Karpas-422 (cell line): ENCODE results near the gene AFF3. TPM values are rescaled to one million over a fixed set of nuclear protein-coding genes. Genes with fewer than 3 reads are reported as not detected.
"Not testable (repeated sequence)": the region's sequence is repeated elsewhere in the genome, so short reads cannot be mapped to it uniquely, and the experiment has no call there.

ENCODE experiments used
- DNase-seq: peaks from one replicate; pipeline ENCODE4 v3.0.0-alpha.2; 2015
- H2AFZ ChIP-seq: fragments of 200-600 bp; sonication (generic); 2 replicates; pipeline ENCODE4 v1.6.1; 2014; ENCODE audit warnings: antibody characterized with exemption, low read length, mixed read lengths
- H3K27ac ChIP-seq: fragments of 200-600 bp; sonication (generic); 2 replicates; pipeline ENCODE4 v1.5.1; 2014; ENCODE audit warnings: mild to moderate bottlenecking, low read length, moderate library complexity
- H3K27me3 ChIP-seq: fragments of 200-600 bp; sonication (generic); 2 replicates; pipeline ENCODE4 v1.6.1; 2014; ENCODE audit warnings: low read length, mixed read lengths
- H3K36me3 ChIP-seq: fragments of 200-600 bp; sonication (generic); 2 replicates; pipeline ENCODE4 v1.6.1; 2014; ENCODE audit warnings: low read length, mixed read lengths; ENCODE audit not compliant: insufficient read depth
- H3K4me1 ChIP-seq: fragments of 200-600 bp; sonication (generic); 2 replicates; pipeline ENCODE4 v1.6.1; 2014; ENCODE audit warnings: mild to moderate bottlenecking, low read length, mixed read lengths
- H3K4me2 ChIP-seq: fragments of 200-600 bp; sonication (generic); 2 replicates; pipeline ENCODE4 v1.6.1; 2014; ENCODE audit warnings: low read length, low read depth, mild to moderate bottlenecking; ENCODE audit not compliant: poor library complexity, severe bottlenecking
- H3K4me3 ChIP-seq: fragments of 200-600 bp; sonication (generic); 2 replicates; pipeline ENCODE4 v1.5.1; 2014; ENCODE audit warnings: mild to moderate bottlenecking, antibody characterized with exemption, low read length, mixed read lengths
- H3K79me2 ChIP-seq: fragments of 200-600 bp; sonication (generic); 2 replicates; pipeline ENCODE4 v1.6.1; 2014; ENCODE audit warnings: mild to moderate bottlenecking, low read length, mixed read lengths
- H3K9ac ChIP-seq: fragments of 200-600 bp; sonication (generic); 2 replicates; pipeline ENCODE4 v1.6.0; 2014; ENCODE audit warnings: low read length
- H3K9me2 ChIP-seq: fragments of 200-600 bp; sonication (generic), shearing (Covaris generic); replicated peaks from 2 replicates; pipeline ENCODE4 v1.6.0; 2014; ENCODE audit warnings: mild to moderate bottlenecking, low read length, moderate library complexity; ENCODE audit not compliant: insufficient read depth
- H3K9me3 ChIP-seq: fragments of 300-700, 200-600 bp; sonication (generic); 2 replicates; pipeline ENCODE4 v1.6.1; 2014; ENCODE audit warnings: low read length, mixed read lengths
- H4K20me1 ChIP-seq: fragments of 200-600 bp; sonication (generic); 2 replicates; pipeline ENCODE4 v1.6.1; 2014; ENCODE audit warnings: mild to moderate bottlenecking, antibody characterized with exemption, low read length, low read depth; ENCODE audit not compliant: insufficient read depth
- total RNA-seq: library from RNA; depleted of rRNA; stranded (reverse); fragments of >200 nt; shearing (Covaris generic); gene quantifications from 2 replicates; pipeline ENCODE4 v1.2.3, GENCODE V29; 2014; ENCODE audit warnings: low replicate concordance

AFF3 gene
- total RNA-seq, 1 experiment from 2014 or later: 99.7 TPM

GRCh38 chr2:99753505-99753904, 388.9 kb downstream of the AFF3 start:
- Histone ChIP-seq H3K4me3 (no peak overlapping the region), H3K27me3 (no peaks in the 10 kb centered on the region), H3K4me2 (no peak overlapping the region), H3K79me2 (no peaks in the 10 kb centered on the region), H3K27ac (no peak overlapping the region), H3K9ac (no peak overlapping the region), H2AFZ (no peak overlapping the region), H3K4me1 (no peaks in the 10 kb centered on the region), H3K9me3 (no peaks in the 10 kb centered on the region), H3K9me2 (no peaks in the 10 kb centered on the region), H3K36me3 (no peaks in the 10 kb centered on the region), H4K20me1 (no peaks in the 10 kb centered on the region)
- no peak for DNase-seq

- Histone ChIP-seq H4K20me1 (no peaks in the 10 kb centered on the region), H3K27ac (no peak overlapping the region), H3K4me2 (no peak overlapping the region), H3K36me3 (no peaks in the 10 kb centered on the region), H2AFZ (no peak overlapping the region), H3K79me2 (no peaks in the 10 kb centered on the region), H3K4me3 (no peak overlapping the region), H3K9me2 (no peaks in the 10 kb centered on the region), H3K9ac (no peak overlapping the region), H3K27me3 (no peaks in the 10 kb centered on the region), H3K9me3 (no peaks in the 10 kb centered on the region), H3K4me1 (no peaks in the 10 kb centered on the region)
- no peak for DNase-seq
Measured at GRCh38 chr2:99748344-99748743, 394.0 kb downstream of the AFF3 start.

DNA sequence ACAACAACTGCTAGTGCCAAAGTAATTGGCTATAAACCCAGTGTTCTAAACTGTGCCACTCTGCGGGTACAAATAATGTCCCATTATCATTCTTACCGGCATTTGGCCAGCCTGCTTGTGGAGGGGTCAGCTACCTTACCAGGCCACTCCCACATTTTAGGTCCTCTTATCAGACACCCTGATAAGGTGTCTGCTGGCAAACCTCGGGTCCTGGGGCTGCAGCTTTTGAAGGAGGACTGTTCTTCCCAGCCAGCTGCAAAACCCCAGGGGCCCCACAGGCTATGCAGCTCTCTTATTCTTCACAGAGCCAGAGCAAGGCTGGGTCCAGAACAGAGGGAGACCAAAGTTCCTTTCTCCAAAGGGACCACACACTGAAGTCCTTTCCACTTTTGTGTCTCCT, 394.5 kb downstream of the AFF3 start:
- no peaks in the 10 kb centered on the region for H4K20me1 ChIP-seq
- no peak overlapping the region for H3K9ac ChIP-seq
- H3K27ac ChIP-seq: no peak overlapping the region
- H3K36me3 ChIP-seq: no peaks in the 10 kb centered on the region
- DNase-seq: no peak
- H3K79me2 ChIP-seq: no peaks in the 10 kb centered on the region
- no peak overlapping the region for H3K4me3 ChIP-seq
- H3K9me3 ChIP-seq: no peaks in the 10 kb centered on the region
- H3K4me2 ChIP-seq: no peak overlapping the region
- H3K9me2 ChIP-seq: no peaks in the 10 kb centered on the region
- H3K4me1 ChIP-seq: no peaks in the 10 kb centered on the region
- no peaks in the 10 kb centered on the region for H3K27me3 ChIP-seq
- H2AFZ ChIP-seq: no peak overlapping the region

- Histone ChIP-seq H3K4me3 (no peak overlapping the region), H3K36me3 (no peaks in the 10 kb centered on the region), H3K79me2 (no peaks in the 10 kb centered on the region), H3K27me3 (no peaks in the 10 kb centered on the region), H3K9ac (no peak overlapping the region), H3K4me2 (no peak overlapping the region), H3K9me2 (no peaks in the 10 kb centered on the region), H3K4me1 (peaks cover 8% of the 10 kb centered on the region; the same call in 1 of the 2 replicates), H3K9me3 (no peaks in the 10 kb centered on the region), H3K27ac (no peak overlapping the region), H2AFZ (no peak overlapping the region), H4K20me1 (no peaks in the 10 kb centered on the region)
- DNase-seq: no peak
Measured at GRCh38 chr2:99743146-99743545, 399.2 kb downstream of the AFF3 start.

GRCh38 chr2:99737537-99737936, 404.9 kb downstream of the AFF3 start:
- no peak overlapping the region for H3K27ac ChIP-seq
- no peak overlapping the region for H3K4me3 ChIP-seq
- H3K9ac ChIP-seq: no peak overlapping the region
- H3K79me2 ChIP-seq: no peaks in the 10 kb centered on the region
- no peak for DNase-seq
- no peaks in the 10 kb centered on the region for H3K36me3 ChIP-seq
- H3K27me3 ChIP-seq: no peaks in the 10 kb centered on the region
- no peak overlapping the region for H2AFZ ChIP-seq
- peaks cover 11% of the 10 kb centered on the region; the same call in 1 of the 2 replicates for H3K4me1 ChIP-seq
- no peaks in the 10 kb centered on the region for H3K9me2 ChIP-seq
- H3K4me2 ChIP-seq: no peak overlapping the region
- no peaks in the 10 kb centered on the region for H4K20me1 ChIP-seq
- no peaks in the 10 kb centered on the region for H3K9me3 ChIP-seq

DNA sequence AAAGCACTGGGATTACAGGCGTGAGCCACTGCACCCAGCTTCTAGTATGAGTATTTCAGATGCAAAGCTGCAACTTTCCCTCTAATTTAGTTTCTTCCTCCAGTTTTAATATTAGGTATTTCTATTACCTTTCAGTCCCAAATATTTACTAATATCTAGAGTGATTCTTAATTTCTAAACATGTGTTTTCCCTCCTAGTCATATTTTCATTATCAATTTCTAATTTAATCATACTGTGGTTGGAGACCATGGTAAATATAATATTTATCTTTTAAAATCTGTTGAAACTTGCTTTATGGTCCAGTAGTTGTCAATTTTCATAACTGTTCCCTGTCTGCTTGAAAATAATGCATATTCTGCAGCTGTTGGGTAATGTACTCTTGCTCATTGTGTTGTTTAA, 406.6 kb downstream of the AFF3 start:
- no peak for DNase-seq
- Histone ChIP-seq H3K9ac (no peak overlapping the region), H3K79me2 (no peaks in the 10 kb centered on the region), H3K27me3 (no peaks in the 10 kb centered on the region), H3K4me2 (no peak overlapping the region), H3K4me1 (peaks cover 11% of the 10 kb centered on the region; the same call in 1 of the 2 replicates), H3K4me3 (no peak overlapping the region), H2AFZ (no peak overlapping the region), H3K9me3 (no peaks in the 10 kb centered on the region), H3K36me3 (no peaks in the 10 kb centered on the region), H3K27ac (no peak overlapping the region), H3K9me2 (no peaks in the 10 kb centered on the region), H4K20me1 (no peaks in the 10 kb centered on the region)

DNA sequence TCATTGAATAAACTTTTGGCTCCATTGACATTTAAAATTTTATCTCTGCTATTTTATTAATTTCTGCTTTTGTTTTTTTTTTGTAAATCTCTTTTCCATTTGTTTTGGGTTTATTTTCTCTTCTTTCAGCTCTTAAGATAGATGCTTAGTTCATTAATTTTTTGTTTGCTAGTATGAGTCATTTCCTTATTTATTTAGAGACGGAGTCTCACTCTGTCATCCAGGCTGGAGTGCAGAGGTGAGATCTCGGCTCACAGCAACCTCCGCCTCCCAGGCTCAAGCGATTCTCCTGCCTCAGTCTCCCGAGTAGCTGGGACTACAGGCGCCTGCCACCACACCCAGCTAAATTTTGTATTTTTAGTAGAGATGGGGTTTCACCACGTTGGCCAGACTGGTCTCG, 407.1 kb downstream of the AFF3 start:
- H2AFZ ChIP-seq, H3K9me2 ChIP-seq, H3K27ac ChIP-seq, H3K4me3 ChIP-seq, H3K9me3 ChIP-seq, H3K79me2 ChIP-seq, H3K4me2 ChIP-seq, H3K36me3 ChIP-seq, DNase-seq, H4K20me1 ChIP-seq, H3K9ac ChIP-seq, H3K27me3 ChIP-seq: not testable (repeated sequence)
- peaks cover 11% of the 10 kb centered on the region; the same call in 1 of the 2 replicates for H3K4me1 ChIP-seq

DNA sequence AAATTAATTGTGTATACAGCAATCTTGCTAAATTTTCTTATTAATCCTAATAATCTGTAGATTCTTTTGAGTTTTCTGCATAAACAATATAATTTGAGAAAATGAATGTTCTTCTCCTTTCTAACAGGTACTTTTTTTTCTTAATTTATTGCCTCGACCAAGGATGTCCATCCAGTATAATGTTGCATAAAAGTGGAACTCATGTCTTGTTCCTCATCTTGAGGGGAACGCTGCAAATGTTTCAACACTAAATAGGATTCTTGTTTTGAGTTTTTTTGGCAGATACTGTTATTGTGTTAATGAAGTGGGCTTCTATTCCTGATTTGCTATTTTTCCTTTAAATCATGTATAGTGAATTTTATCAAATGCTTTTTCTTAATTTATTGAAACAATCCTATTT, 408.2 kb downstream of the AFF3 start:
- no peak for DNase-seq
- H3K4me3 ChIP-seq: no peak overlapping the region
- no peak overlapping the region for H3K27ac ChIP-seq
- H2AFZ ChIP-seq: no peak overlapping the region
- no peak overlapping the region for H3K4me2 ChIP-seq
- peaks cover 10% of the 10 kb centered on the region; the same call in 1 of the 2 replicates for H3K4me1 ChIP-seq
- no peaks in the 10 kb centered on the region for H3K79me2 ChIP-seq
- no peaks in the 10 kb centered on the region for H3K27me3 ChIP-seq
- no peaks in the 10 kb centered on the region for H4K20me1 ChIP-seq
- no peak overlapping the region for H3K9ac ChIP-seq
- H3K9me2 ChIP-seq: no peaks in the 10 kb centered on the region
- no peaks in the 10 kb centered on the region for H3K36me3 ChIP-seq
- no peaks in the 10 kb centered on the region for H3K9me3 ChIP-seq
